ENCODE measurements around the gene SUV39H2.

The SUV39H2 gene

GRCh38 chr10:14949291-14949690, 70.6 kb downstream of the SUV39H2 start:
- peaks cover 32% of the 10 kb centered on the region for H3K36me3 ChIP-seq (ENCODE audit: control insufficient read depth, insufficient read depth, low read length)
- DNase-seq, result no peak

GRCh38 chr10:14952851-14953423, 74.3 kb downstream of the SUV39H2 start:
- Histone ChIP-seq H3K4me1 (ENCODE audit: control insufficient read depth, insufficient read depth, low read length, poor library complexity, severe bottlenecking) (peaks cover 17% of the 10 kb centered on the region), H3K27me3 (replicated peaks; ENCODE audit: control insufficient read depth, insufficient read depth, low read length, poor library complexity, severe bottlenecking) (no peaks in the 10 kb centered on the region), H3K9me3 (ENCODE audit: control insufficient read depth, low read length) (no peaks in the 10 kb centered on the region), H3K36me3 (ENCODE audit: control insufficient read depth, insufficient read depth, low read length) (peaks cover 11% of the 10 kb centered on the region), H3K27ac (ENCODE audit: insufficient read depth, low read length, poor library complexity, severe bottlenecking) (peak overlapping the region; percentile 81), H3K4me3 (ENCODE audit: insufficient read depth, low read depth, low read length, poor library complexity, severe bottlenecking) (peak overlapping the region; percentile 56)
- no peak for DNase-seq

More at GRCh38 chr10:14949291-14949690, 70.6 kb downstream of the SUV39H2 start:
- H3K9me3 ChIP-seq (ENCODE audit: control insufficient read depth, low read length), result no peaks in the 10 kb centered on the region
- no peaks in the 10 kb centered on the region for H3K27me3 ChIP-seq (replicated peaks; ENCODE audit: control insufficient read depth, insufficient read depth, low read length, poor library complexity, severe bottlenecking)
- H3K4me1 ChIP-seq (ENCODE audit: control insufficient read depth, insufficient read depth, low read length, poor library complexity, severe bottlenecking), result peaks cover 10% of the 10 kb centered on the region
- H3K4me3 ChIP-seq (ENCODE audit: insufficient read depth, low read depth, low read length, poor library complexity, severe bottlenecking), result no peak overlapping the region
- H3K27ac ChIP-seq (ENCODE audit: insufficient read depth, low read length, poor library complexity, severe bottlenecking), result no peak overlapping the region

GRCh38 chr10:14953424-14954000, 74.8 kb downstream of the SUV39H2 start:
- no peak for DNase-seq
- no peaks in the 10 kb centered on the region for H3K27me3 ChIP-seq (replicated peaks; ENCODE audit: control insufficient read depth, insufficient read depth, low read length, poor library complexity, severe bottlenecking)
- peaks cover 17% of the 10 kb centered on the region for H3K4me1 ChIP-seq (ENCODE audit: control insufficient read depth, insufficient read depth, low read length, poor library complexity, severe bottlenecking)
- no peaks in the 10 kb centered on the region for H3K9me3 ChIP-seq (ENCODE audit: control insufficient read depth, low read length)
- peaks cover 5% of the 10 kb centered on the region for H3K36me3 ChIP-seq (ENCODE audit: control insufficient read depth, insufficient read depth, low read length)
- H3K4me3 ChIP-seq (ENCODE audit: insufficient read depth, low read depth, low read length, poor library complexity, severe bottlenecking), result peak overlapping the region; percentile 56
- peak overlapping the region; percentile 81 for H3K27ac ChIP-seq (ENCODE audit: insufficient read depth, low read length, poor library complexity, severe bottlenecking)

Data from effector memory CD4-positive, alpha-beta T cell (primary cell).